ENCODE data around the gene HSPA12A. TPM values are rescaled to one million over a fixed set of nuclear protein-coding genes. Genes with fewer than 3 reads are reported as not detected.

HSPA12A gene
- total RNA-seq, 1 experiment from 2014 or later = 3.1 TPM

GRCh38 chr10:116710076-116710475, 32.3 kb downstream of the HSPA12A start:
- no peaks in the 10 kb centered on the region for H4K20me1 ChIP-seq (ENCODE audit: low read length)
- no peaks in the 10 kb centered on the region for H3K9me3 ChIP-seq (ENCODE audit: low read length)
- no peaks in the 10 kb centered on the region for H3K4me1 ChIP-seq (ENCODE audit: insufficient read depth, low read length)
- CTCF ChIA-PET = no interaction called here
- H3K9ac ChIP-seq (ENCODE audit: low read length) = no peak overlapping the region
- intact Hi-C loops (cut with micrococcal nuclease) = no loop called here
- no peak for DNase-seq
- H3K36me3 ChIP-seq (ENCODE audit: low read depth, low read length) = no peaks in the 10 kb centered on the region
- H3K27ac ChIP-seq (ENCODE audit: low read length) = no peak overlapping the region
- TF ChIP-seq CTCF (conservative IDR thresholded peaks at IDR 0.05; ENCODE audit: low read depth, low read length) = no peak
- no peak for TF ChIP-seq EZH2 (IDR thresholded peaks at IDR 0.05; ENCODE audit: low read length, unreplicated experiment)
- no peak for TF ChIP-seq EZH2phosphoT487 (IDR thresholded peaks at IDR 0.05; ENCODE audit: borderline replicate concordance, low read length)
- H3K4me2 ChIP-seq (ENCODE audit: low read length) = no peak overlapping the region
- no peaks in the 10 kb centered on the region for H3K27me3 ChIP-seq (ENCODE audit: low read length)
- no peak overlapping the region for H2AFZ ChIP-seq (ENCODE audit: low read length)
- no peaks in the 10 kb centered on the region for H3K9me2 ChIP-seq (replicated peaks; ENCODE audit: low read length)
- no peak overlapping the region for H3K4me3 ChIP-seq (ENCODE audit: low read length)
- POLR2A ChIA-PET (ENCODE audit: unreplicated experiment) = no interaction called here
- ATAC-seq = no peak
- BruUV-seq (replicated peaks) = no TSS peak
- no peaks in the 10 kb centered on the region for H3F3A ChIP-seq (ENCODE audit: low read length, unreplicated experiment)
- H3K79me2 ChIP-seq (ENCODE audit: low read length) = no peaks in the 10 kb centered on the region

- Histone ChIP-seq H3K27me3 (ENCODE audit: low read length) (no peaks in the 10 kb centered on the region), H3K79me2 (ENCODE audit: low read length) (no peaks in the 10 kb centered on the region), H3K27ac (ENCODE audit: low read length) (no peak overlapping the region), H4K20me1 (ENCODE audit: low read length) (no peaks in the 10 kb centered on the region), H3F3A (ENCODE audit: low read length, unreplicated experiment) (no peaks in the 10 kb centered on the region), H3K9ac (ENCODE audit: low read length) (no peak overlapping the region), H3K4me3 (ENCODE audit: low read length) (no peak overlapping the region), H2AFZ (ENCODE audit: low read length) (no peak overlapping the region), H3K9me3 (ENCODE audit: low read length) (no peaks in the 10 kb centered on the region), H3K9me2 (replicated peaks; ENCODE audit: low read length) (no peaks in the 10 kb centered on the region), H3K4me2 (ENCODE audit: low read length) (no peak overlapping the region), H3K36me3 (ENCODE audit: low read depth, low read length) (no peaks in the 10 kb centered on the region), H3K4me1 (ENCODE audit: insufficient read depth, low read length) (no peaks in the 10 kb centered on the region)
- no peak for TF ChIP-seq EZH2phosphoT487 (IDR thresholded peaks at IDR 0.05; ENCODE audit: borderline replicate concordance, low read length)
- no peak for TF ChIP-seq EZH2 (IDR thresholded peaks at IDR 0.05; ENCODE audit: low read length, unreplicated experiment)
- no peak for TF ChIP-seq CTCF (conservative IDR thresholded peaks at IDR 0.05; ENCODE audit: low read depth, low read length)
- no TSS peak for BruUV-seq (replicated peaks)
- DNase-seq (no peak), ATAC-seq (no peak)
- ChIA-PET CTCF (no interaction called here), POLR2A (ENCODE audit: unreplicated experiment) (no interaction called here)
- intact Hi-C loops (cut with micrococcal nuclease) = no loop called here
Measured at GRCh38 chr10:116708877-116709276, 33.5 kb downstream of the HSPA12A start.

- Histone ChIP-seq H3F3A (ENCODE audit: low read length, unreplicated experiment) (no peaks in the 10 kb centered on the region), H2AFZ (ENCODE audit: low read length) (no peak overlapping the region), H3K9me3 (ENCODE audit: low read length) (no peaks in the 10 kb centered on the region), H3K4me1 (ENCODE audit: insufficient read depth, low read length) (no peaks in the 10 kb centered on the region), H3K4me3 (ENCODE audit: low read length) (no peak overlapping the region), H3K27ac (ENCODE audit: low read length) (no peak overlapping the region), H3K79me2 (ENCODE audit: low read length) (no peaks in the 10 kb centered on the region), H3K4me2 (ENCODE audit: low read length) (no peak overlapping the region), H3K9me2 (replicated peaks; ENCODE audit: low read length) (no peaks in the 10 kb centered on the region), H3K27me3 (ENCODE audit: low read length) (no peaks in the 10 kb centered on the region), H3K36me3 (ENCODE audit: low read depth, low read length) (no peaks in the 10 kb centered on the region), H3K9ac (ENCODE audit: low read length) (no peak overlapping the region), H4K20me1 (ENCODE audit: low read length) (no peaks in the 10 kb centered on the region)
- no peak for ATAC-seq
- TF ChIP-seq EZH2phosphoT487 (IDR thresholded peaks at IDR 0.05; ENCODE audit: borderline replicate concordance, low read length) (no peak), CTCF (conservative IDR thresholded peaks at IDR 0.05; ENCODE audit: low read depth, low read length) (no peak), EZH2 (IDR thresholded peaks at IDR 0.05; ENCODE audit: low read length, unreplicated experiment) (no peak)
- no peak for DNase-seq
- CTCF ChIA-PET = no interaction called here
- no TSS peak for BruUV-seq (replicated peaks)
- intact Hi-C loops (cut with micrococcal nuclease) = no loop called here
- POLR2A ChIA-PET (ENCODE audit: unreplicated experiment) = no interaction called here
Measured at GRCh38 chr10:116708391-116708821, 34.0 kb downstream of the HSPA12A start.
